Smooth muscle cell (in vitro differentiated cells): ENCODE data around the gene PLOD1. TPM values are rescaled to one million over a fixed set of nuclear protein-coding genes. Genes with fewer than 3 reads are reported as not detected.

Source experiments
- DNase-seq: peaks from one replicate; lab custom pipeline; 2025; ENCODE audit not compliant: unreplicated experiment; lab: John Stamatoyannopoulos, UW
- H2AFZ ChIP-seq: fragments of 200-600 bp; sonication (generic); 2 replicates; pipeline ENCODE4 v1.6.0; 2016; ENCODE audit warnings: antibody characterized with exemption, low read depth, mild to moderate bottlenecking
- H3F3A ChIP-seq: fragments of 200-600 bp; sonication (generic); 2 replicates; pipeline ENCODE4 v1.6.0; 2017; ENCODE audit warnings: antibody characterized with exemption, low read depth
- H3K27ac ChIP-seq: fragments of 200-600 bp; sonication (generic); 2 replicates; pipeline ENCODE4 v1.5.1; 2016; ENCODE audit warnings: low read depth, mild to moderate bottlenecking
- H3K27me3 ChIP-seq: fragments of 200-600 bp; sonication (generic); 2 replicates; pipeline ENCODE4 v1.6.1; 2016; ENCODE audit warnings: low read depth, mild to moderate bottlenecking
- H3K36me3 ChIP-seq: fragments of 200-600 bp; sonication (generic); 2 replicates; pipeline ENCODE4 v1.5.1; 2016; ENCODE audit warnings: low read depth
- H3K4me1 ChIP-seq: fragments of 200-600 bp; sonication (generic); 2 replicates; pipeline ENCODE4 v1.5.1; 2016; ENCODE audit warnings: low read depth
- H3K4me2 ChIP-seq: fragments of 200-600 bp; sonication (generic); 2 replicates; pipeline ENCODE4 v1.6.0; 2016; ENCODE audit warnings: mild to moderate bottlenecking
- H3K4me3 ChIP-seq: fragments of 200-600 bp; sonication (generic); 2 replicates; pipeline ENCODE4 v1.5.1; 2016; ENCODE audit warnings: mild to moderate bottlenecking
- H3K79me2 ChIP-seq: fragments of 200-600 bp; sonication (generic); 2 replicates; pipeline ENCODE4 v1.6.0; 2016; ENCODE audit warnings: low read depth, mild to moderate bottlenecking
- H3K9ac ChIP-seq: fragments of 200-600 bp; sonication (generic); 2 replicates; pipeline ENCODE4 v1.6.0; 2016; ENCODE audit warnings: low read depth
- H3K9me3 ChIP-seq: fragments of 200-600 bp; sonication (generic); replicated peaks from 2 replicates; pipeline ENCODE4 v1.5.1; 2016; ENCODE audit warnings: low read depth
- H4K20me1 ChIP-seq: fragments of 200-600 bp; sonication (generic); 2 replicates; pipeline ENCODE4 v1.6.0; 2016; ENCODE audit warnings: low read depth
- CTCF ChIP-seq: fragments of 200-600 bp; sonication (generic); IDR thresholded peaks from 2 replicates; pipeline ENCODE4 v1.5.1; 2017; ENCODE audit warnings: borderline replicate concordance, mild to moderate bottlenecking, antibody characterized with exemption; ENCODE audit not compliant: insufficient read depth, poor library complexity, severe bottlenecking
- WGBS: methylation state at CpG from one replicate; pipeline ENCODE4 v1.1.7; 2016; ENCODE audit warnings: low lambda C conversion rate; 5-methylcytosine and 5-hydroxymethylcytosine counted together
- polyA plus RNA-seq: library from polyadenylated mRNA; unstranded; fragments of >200 nt; fragmentation: Nextera tagmentation; extraction: Ambion mirVana; gene quantifications from 2 replicates; pipeline ENCODE4 v1.2.1, GENCODE V29; 2016
- total RNA-seq: library from RNA; depleted of rRNA; stranded (reverse); fragments of >200 nt; gene quantifications from 2 replicates; pipeline ENCODE4 v1.2.3, GENCODE V29; 2014

PLOD1 gene
- total and polyA plus RNA-seq, 2 experiments from 2014 or later, result 292 to 559 TPM

GRCh38 chr1:12003762-12004161 lies 69.2 kb downstream of the PLOD1 start:
- Histone ChIP-seq H3K4me2 (no peak overlapping the region), H4K20me1 (no peaks in the 10 kb centered on the region), H3F3A (no peaks in the 10 kb centered on the region), H3K9me3 (no peaks in the 10 kb centered on the region), H3K4me3 (no peak overlapping the region), H3K4me1 (no peaks in the 10 kb centered on the region), H3K27ac (no peak overlapping the region), H3K36me3 (peaks cover 28% of the 10 kb centered on the region), H2AFZ (no peak overlapping the region), H3K27me3 (no peaks in the 10 kb centered on the region), H3K9ac (no peak overlapping the region), H3K79me2 (no peaks in the 10 kb centered on the region)
- no peak for TF ChIP-seq CTCF
- no peak for DNase-seq
- 98% methylated on average over 12 of the region's 12 CpGs for WGBS

- no peaks in the 10 kb centered on the region for H3K79me2 ChIP-seq
- no peak overlapping the region for H2AFZ ChIP-seq
- no peak overlapping the region for H3K27ac ChIP-seq
- no peak for DNase-seq
- H3K9ac ChIP-seq, result no peak overlapping the region
- TF ChIP-seq CTCF, result no peak
- H3K27me3 ChIP-seq, result no peaks in the 10 kb centered on the region
- H3K4me1 ChIP-seq, result no peaks in the 10 kb centered on the region
- no peaks in the 10 kb centered on the region for H3F3A ChIP-seq
- WGBS, result 94% methylated on average over 9 of the region's 9 CpGs
- peaks cover 28% of the 10 kb centered on the region for H3K36me3 ChIP-seq
- no peak overlapping the region for H3K4me2 ChIP-seq
- H4K20me1 ChIP-seq, result no peaks in the 10 kb centered on the region
- no peak overlapping the region for H3K4me3 ChIP-seq
- no peaks in the 10 kb centered on the region for H3K9me3 ChIP-seq
These were observed 71.1 kb downstream of the PLOD1 start for GRCh38 chr1:12005488-12006166.

- 97% methylated on average over 17 of the region's 17 CpGs for WGBS
- Histone ChIP-seq H3K27me3 (no peaks in the 10 kb centered on the region), H3K36me3 (peaks cover 28% of the 10 kb centered on the region)
These were observed 71.8 kb downstream of the PLOD1 start for GRCh38 chr1:12006167-12006921.

More at GRCh38 chr1:12006167-12006921, 71.8 kb downstream of the PLOD1 start:
- H3K4me3 ChIP-seq, result no peak overlapping the region
- H2AFZ ChIP-seq, result no peak overlapping the region
- no peaks in the 10 kb centered on the region for H3K9me3 ChIP-seq
- H3K4me1 ChIP-seq, result no peaks in the 10 kb centered on the region
- no peak for TF ChIP-seq CTCF
- no peak for DNase-seq
- no peak overlapping the region for H3K9ac ChIP-seq
- no peak overlapping the region for H3K27ac ChIP-seq
- no peaks in the 10 kb centered on the region for H3F3A ChIP-seq
- no peaks in the 10 kb centered on the region for H4K20me1 ChIP-seq
- H3K4me2 ChIP-seq, result no peak overlapping the region
- H3K79me2 ChIP-seq, result no peaks in the 10 kb centered on the region
